Cortex of kidney (tissue), 1 donor: ENCODE results near the gene PIGP.
"Not testable (repeated sequence)": the region's sequence is repeated elsewhere in the genome, so short reads cannot be mapped to it uniquely, and the experiment has no call there.

ENCODE experiments used
- DNase-seq: peaks from one replicate; lab custom pipeline; 2025; lab: John Stamatoyannopoulos, UW

Gene PIGP

GRCh38 chr21:37076087-37076850 lies 3.4 kb upstream of the PIGP start:
- DNase-seq = no peak

- DNase-seq = no peak
Measured at GRCh38 chr21:37075214-37075770, 2.4 kb upstream of the PIGP start.

DNA sequence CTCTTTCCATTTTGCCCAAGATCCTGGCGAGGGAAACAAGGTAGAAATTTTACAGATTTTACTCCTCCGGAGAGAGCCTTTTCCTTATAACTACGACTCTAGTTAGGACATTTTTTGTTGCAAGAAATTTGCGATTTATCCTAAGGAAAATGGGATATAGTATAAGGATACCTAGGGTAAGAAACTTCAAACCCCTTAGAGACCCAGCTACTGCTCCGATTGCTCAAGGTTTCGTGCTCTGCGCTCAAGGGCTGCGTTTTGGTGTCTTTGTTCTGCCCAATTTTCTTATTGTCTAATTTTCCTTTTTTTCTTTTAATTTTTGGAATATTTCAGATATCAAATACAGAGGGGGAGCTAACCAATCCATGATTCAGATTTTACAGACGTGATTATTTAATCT lies 1.7 kb upstream of the PIGP start:
- DNase-seq = no peak

GRCh38 chr21:37074197-37074510 lies 1.3 kb upstream of the PIGP start:
- DNase-seq = no peak

DNA sequence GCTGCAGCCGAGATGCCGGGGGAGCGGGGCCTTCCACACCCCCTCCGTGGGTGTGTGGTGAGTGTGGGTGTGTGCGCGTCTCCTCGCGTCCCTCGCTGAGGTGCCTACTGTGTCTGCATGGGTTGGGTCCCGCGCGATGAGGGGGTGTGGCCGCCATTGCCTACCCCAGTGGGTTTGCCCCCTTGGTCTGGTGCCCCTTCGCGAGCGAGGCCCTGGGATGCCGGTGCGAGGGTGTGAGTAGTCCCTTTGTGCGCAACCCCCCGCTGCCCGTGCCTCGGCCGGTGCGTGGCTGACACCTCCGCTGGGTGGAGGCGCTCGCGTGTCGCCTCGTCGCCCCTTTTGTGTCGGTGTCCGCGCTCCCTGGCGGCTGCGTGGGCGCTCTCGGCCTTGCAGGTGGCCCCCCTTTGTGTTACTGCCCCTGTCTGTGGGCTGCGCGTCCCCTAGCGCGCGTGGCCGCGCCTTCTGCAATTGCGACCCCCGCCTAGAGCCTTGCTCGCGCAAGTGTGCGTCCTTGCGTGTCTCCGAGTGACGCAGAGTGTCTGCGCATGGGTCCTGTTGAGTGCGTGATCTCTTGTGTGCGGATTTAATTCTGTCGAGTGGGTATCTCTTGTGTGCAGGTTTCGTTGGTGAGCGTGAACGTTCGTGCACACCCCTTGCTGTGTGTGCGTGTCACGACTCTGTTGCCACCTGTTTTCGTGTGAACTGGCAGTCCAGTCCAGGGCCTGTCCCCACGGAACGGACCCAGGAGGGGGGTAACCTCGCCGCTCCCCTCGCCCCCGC lies 736 bp upstream of the PIGP start:
- DNase-seq = no peak

DNA sequence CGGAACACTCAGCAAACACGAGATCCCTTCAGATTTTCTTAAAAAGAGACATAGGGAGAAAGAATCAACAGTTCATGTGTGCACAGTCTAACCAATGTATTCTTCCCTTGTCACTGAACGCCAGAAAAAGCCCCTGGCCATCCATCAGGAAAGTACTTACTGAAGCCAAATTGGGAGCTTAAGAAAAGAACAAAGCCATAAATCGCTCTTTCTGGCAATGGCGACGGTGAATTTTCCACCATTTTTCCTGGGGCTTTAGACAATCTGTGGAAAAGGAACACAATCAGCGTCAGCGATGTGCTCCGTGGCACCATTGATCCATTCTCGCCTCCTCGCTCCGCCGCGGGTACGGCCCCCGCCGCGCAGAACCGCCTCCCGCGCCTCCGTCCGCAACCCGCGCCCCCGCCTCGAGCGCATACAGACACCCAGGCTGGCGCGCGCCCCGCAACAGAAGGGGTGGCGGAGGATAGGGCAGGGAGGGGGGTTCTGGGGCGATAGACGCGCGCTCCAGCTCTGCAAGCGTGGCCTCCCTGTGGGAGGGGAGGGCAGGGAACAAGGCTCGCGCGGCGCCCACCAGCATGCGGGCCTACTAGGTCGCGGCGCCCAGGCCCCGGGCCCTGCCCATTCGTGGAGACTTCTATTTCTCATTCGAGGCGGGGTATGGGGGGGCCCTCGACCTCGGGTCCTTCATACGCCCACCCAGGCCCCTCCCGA lies 440 bp downstream of the PIGP start:
- no peak for DNase-seq

GRCh38 chr21:37071561-37072273 lies 1.2 kb downstream of the PIGP start:
- no peak for DNase-seq

- no peak for DNase-seq
Measured at GRCh38 chr21:37065561-37066177, 7.2 kb downstream of the PIGP start.

GRCh38 chr21:37064841-37065240 lies 8.0 kb downstream of the PIGP start:
- no peak for DNase-seq

- no peak for DNase-seq
Measured at GRCh38 chr21:37063433-37063832, 9.4 kb downstream of the PIGP start.

DNA sequence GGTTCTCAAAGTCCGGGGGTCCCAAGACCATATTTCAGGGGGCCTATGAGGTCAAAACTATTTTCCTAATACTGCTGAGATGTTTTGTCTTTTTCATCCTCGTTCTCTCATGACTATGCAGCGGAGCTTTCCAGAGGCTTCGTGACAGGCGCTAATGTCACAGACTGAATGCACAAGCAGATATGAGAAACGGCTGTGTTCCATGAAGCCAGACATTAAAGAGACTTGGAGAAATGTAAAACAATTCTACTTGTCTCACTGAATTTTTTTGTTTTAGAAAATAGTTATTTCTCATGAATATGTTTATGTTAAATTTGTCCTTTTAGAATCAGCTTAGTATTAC lies 10.3 kb downstream of the PIGP start:
- DNase-seq = no peak

GRCh38 chr21:37061926-37062592 lies 10.8 kb downstream of the PIGP start:
- DNase-seq = no peak

GRCh38 chr21:37060296-37060695 lies 12.6 kb downstream of the PIGP start:
- DNase-seq = no peak

GRCh38 chr21:37059181-37059580 lies 13.7 kb downstream of the PIGP start:
- DNase-seq = no peak

DNA sequence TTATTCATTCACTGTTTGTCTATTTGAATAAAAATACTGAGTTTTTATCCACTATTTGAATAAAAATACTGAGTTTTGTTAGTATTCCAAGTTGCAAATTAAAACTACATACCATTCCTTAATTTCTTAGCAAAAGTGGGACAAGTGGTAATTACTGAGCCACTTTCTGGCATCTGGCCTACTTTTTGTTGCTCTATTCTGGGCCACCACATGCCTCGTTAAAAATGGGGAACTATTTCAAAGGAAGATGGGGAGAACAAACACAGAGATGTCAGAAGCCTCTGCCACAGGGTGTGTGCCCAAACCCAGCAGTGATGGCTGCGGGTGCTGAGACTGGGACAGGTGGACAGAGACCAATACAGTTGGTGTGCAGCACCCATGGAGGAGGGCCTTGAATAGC lies 14.6 kb downstream of the PIGP start:
- no peak for DNase-seq

GRCh38 chr21:37057614-37058013 lies 15.3 kb downstream of the PIGP start:
- DNase-seq = no peak

DNA sequence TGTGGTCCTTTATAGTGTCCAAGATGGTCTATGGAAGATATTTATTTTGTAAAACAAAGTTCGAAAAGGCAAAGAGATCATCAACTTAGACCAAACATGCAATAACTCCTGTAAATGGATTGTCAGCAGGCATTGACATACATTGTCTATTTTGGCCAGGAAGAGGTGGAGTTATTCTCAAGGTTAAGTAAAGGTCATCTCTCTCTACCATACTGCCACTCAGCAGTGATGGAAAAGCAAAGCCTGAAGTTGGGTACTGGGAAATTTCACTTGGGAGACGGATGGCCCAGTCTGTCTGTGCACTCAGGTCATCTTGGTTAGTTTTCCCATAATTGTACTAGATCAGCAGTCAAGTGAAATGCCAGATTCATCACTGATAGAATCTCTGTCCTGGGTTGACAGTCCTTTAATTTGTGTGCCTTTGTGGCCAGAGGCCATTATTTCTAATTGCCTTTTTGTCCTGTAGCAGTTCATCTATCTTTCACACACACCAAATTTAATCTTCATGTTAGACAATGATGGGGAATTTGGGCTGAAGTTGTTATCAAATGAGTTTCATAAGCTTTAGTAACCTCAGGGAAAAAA lies 17.5 kb downstream of the PIGP start:
- no peak for DNase-seq

DNA sequence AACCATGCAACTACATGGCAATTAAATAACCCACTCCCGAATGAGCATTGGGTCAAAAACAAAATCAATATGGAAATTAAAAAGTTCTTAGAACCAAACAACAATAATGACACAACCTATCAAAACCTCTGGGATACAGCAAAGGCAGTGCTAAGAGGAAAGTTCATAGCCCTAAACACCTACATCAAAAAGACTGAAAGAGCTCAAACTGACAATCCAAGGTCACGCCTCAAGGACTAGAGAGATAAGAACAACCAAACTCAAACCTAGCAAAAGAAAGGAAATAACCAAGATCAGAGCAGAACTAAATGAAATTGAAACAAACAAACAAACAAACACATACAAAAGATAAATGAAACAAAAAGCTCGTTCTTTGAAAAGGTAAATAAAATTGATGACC lies 23.1 kb downstream of the PIGP start:
- not testable (repeated sequence) for DNase-seq

- DNase-seq = no peak
Measured at GRCh38 chr21:37047079-37047478, 25.8 kb downstream of the PIGP start.

- no peak for DNase-seq
Measured at GRCh38 chr21:37045556-37045955, 27.3 kb downstream of the PIGP start.

GRCh38 chr21:37045149-37045548 lies 27.7 kb downstream of the PIGP start:
- no peak for DNase-seq
